ENCODE measurements around the gene ZMYND11. TPM values are rescaled to one million over a fixed set of nuclear protein-coding genes. Genes with fewer than 3 reads are reported as not detected.

Gene ZMYND11
- total and polyA plus RNA-seq, 4 donors, result 29.5 to 78.3 (median 43.2) TPM

DNA sequence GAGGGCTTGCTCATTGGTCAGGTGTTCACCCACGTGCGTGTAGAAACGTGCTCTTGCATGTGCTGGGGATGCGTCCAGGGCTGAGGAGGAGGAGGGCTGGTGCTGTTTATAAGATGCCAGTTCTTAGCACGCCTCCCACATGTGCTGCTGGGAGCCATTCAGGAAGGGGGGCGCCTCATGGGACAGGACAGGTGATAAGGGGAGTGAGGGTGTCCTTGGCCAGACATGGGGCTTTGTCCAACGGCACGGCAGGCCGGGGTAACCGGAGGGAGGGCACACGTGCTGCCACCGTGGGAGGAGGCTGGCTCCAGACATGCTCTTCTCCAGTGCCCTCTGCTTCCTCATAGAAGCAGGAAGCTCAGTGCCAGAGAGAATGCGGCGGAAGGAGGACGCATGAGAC is 150.0 kb downstream of the ZMYND11 start:
- Histone ChIP-seq H3K27ac (ENCODE audit: low read depth in 1 of 2, low read length in 1 of 2) (no peak overlapping the region), H3K36me3 (ENCODE audit: control insufficient read depth in 4 of 4, insufficient read depth in 4 of 4, low read length in 4 of 4) (peaks cover 0 to 47% (median 28%) of the 10 kb centered on the region in 4 donors), H3K9ac (ENCODE audit: insufficient read depth in 1 of 2, low read length in 2 of 2) (no peak overlapping the region), H3K9me3 (ENCODE audit: control insufficient read depth in 4 of 4, insufficient read depth in 3 of 4, low read length in 3 of 4) (peaks cover 0 to 3% (median 1%) of the 10 kb centered on the region in 4 donors), H3K27me3 (ENCODE audit: control insufficient read depth in 3 of 3, insufficient read depth in 3 of 3, low read length in 2 of 3) (no peaks in the 10 kb centered on the region), H3K4me3 (no peak overlapping the region), H3K4me1 (ENCODE audit: control insufficient read depth in 5 of 5, insufficient read depth in 5 of 5, low read length in 5 of 5) (peaks cover 0 to 2% (median 0%) of the 10 kb centered on the region in 5 donors)
- DNase-seq (no peak), ATAC-seq (ENCODE audit: insufficient read depth, low FRiP score) (no peak)
- WGBS, 2 donors, result 66 to 73% methylated on average over 15 of the region's 15 CpGs
- TF ChIP-seq, protein P1, sequence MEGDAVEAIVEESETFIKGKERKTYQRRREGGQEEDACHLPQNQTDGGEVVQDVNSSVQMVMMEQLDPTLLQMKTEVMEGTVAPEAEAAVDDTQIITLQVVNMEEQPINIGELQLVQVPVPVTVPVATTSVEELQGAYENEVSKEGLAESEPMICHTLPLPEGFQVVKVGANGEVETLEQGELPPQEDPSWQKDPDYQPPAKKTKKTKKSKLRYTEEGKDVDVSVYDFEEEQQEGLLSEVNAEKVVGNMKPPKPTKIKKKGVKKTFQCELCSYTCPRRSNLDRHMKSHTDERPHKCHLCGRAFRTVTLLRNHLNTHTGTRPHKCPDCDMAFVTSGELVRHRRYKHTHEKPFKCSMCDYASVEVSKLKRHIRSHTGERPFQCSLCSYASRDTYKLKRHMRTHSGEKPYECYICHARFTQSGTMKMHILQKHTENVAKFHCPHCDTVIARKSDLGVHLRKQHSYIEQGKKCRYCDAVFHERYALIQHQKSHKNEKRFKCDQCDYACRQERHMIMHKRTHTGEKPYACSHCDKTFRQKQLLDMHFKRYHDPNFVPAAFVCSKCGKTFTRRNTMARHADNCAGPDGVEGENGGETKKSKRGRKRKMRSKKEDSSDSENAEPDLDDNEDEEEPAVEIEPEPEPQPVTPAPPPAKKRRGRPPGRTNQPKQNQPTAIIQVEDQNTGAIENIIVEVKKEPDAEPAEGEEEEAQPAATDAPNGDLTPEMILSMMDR (IDR thresholded peaks at IDR 0.05; ENCODE audit: control extremely low read depth, extremely low read depth), result no peak

DNA sequence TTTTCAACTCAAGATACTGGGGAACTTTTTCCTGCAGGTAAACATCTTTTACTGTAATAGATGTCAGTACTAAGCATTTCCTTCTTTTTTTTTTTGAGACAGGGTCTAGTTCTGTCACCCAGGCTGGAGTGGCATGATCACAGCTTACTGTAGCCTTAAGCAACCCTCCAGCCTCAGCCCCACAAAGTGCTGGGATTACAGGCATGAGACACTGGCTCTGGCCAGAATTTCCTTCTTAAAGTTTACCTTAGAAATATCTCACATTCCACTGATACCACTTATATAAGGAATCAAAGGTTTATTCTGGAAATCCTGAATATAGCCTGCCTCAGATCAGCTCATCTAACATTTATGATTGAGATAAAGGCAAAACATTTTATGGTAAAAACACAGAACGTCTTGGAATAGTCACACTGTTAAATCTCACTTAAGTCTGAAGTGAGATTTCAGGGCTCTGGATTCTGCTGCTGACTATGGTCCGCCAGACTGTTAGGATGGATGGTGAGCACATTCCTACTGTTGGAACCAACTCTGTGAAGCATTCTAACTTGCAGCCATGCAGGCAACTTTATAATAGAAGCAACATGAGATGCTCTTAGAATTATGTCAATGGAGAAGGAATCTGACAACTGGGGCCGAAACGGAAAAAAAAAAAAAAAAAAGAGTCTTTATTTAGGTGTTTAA is 151.9 kb downstream of the ZMYND11 start:
- peaks cover 0 to 3% (median 1%) of the 10 kb centered on the region in 4 donors for H3K9me3 ChIP-seq (ENCODE audit: control insufficient read depth in 4 of 4, insufficient read depth in 3 of 4, low read length in 3 of 4)
- H3K36me3 ChIP-seq (ENCODE audit: control insufficient read depth in 4 of 4, insufficient read depth in 4 of 4, low read length in 4 of 4), result peaks cover 0 to 33% (median 23%) of the 10 kb centered on the region in 4 donors
- peaks cover 0 to 2% (median 0%) of the 10 kb centered on the region in 5 donors for H3K4me1 ChIP-seq (ENCODE audit: control insufficient read depth in 5 of 5, insufficient read depth in 5 of 5, low read length in 5 of 5)
- 79 to 87% methylated on average over 4 of the region's 4 CpGs for WGBS, 2 donors
- H3K9ac ChIP-seq (ENCODE audit: insufficient read depth in 1 of 2, low read length in 2 of 2), result no peak overlapping the region
- H3K27ac ChIP-seq (ENCODE audit: low read depth in 1 of 2, low read length in 1 of 2), result no peak overlapping the region
- H3K4me3 ChIP-seq, result no peak overlapping the region
- ATAC-seq (ENCODE audit: insufficient read depth, low FRiP score), result no peak
- H3K27me3 ChIP-seq (ENCODE audit: control insufficient read depth in 3 of 3, insufficient read depth in 3 of 3, low read length in 2 of 3), result no peaks in the 10 kb centered on the region
- DNase-seq, result no peak
- TF ChIP-seq, protein P1 (IDR thresholded peaks at IDR 0.05; ENCODE audit: control extremely low read depth, extremely low read depth), result no peak

GRCh38 chr10:287814-288213 is 152.6 kb downstream of the ZMYND11 start:
- no peak overlapping the region for H3K4me3 ChIP-seq

More at GRCh38 chr10:287814-288213, 152.6 kb downstream of the ZMYND11 start:
- TF ChIP-seq, protein P1 (IDR thresholded peaks at IDR 0.05; ENCODE audit: control extremely low read depth, extremely low read depth), result no peak
- 95 to 98% methylated on average over 4 of the region's 4 CpGs for WGBS, 2 donors
- Histone ChIP-seq H3K27me3 (ENCODE audit: control insufficient read depth in 3 of 3, insufficient read depth in 3 of 3, low read length in 2 of 3) (no peaks in the 10 kb centered on the region), H3K27ac (ENCODE audit: low read depth in 1 of 2, low read length in 1 of 2) (no peak overlapping the region), H3K9me3 (ENCODE audit: control insufficient read depth in 4 of 4, insufficient read depth in 3 of 4, low read length in 3 of 4) (peaks cover 0 to 3% (median 1%) of the 10 kb centered on the region in 4 donors), H3K4me1 (ENCODE audit: control insufficient read depth in 5 of 5, insufficient read depth in 5 of 5, low read length in 5 of 5) (peaks cover 0 to 2% (median 0%) of the 10 kb centered on the region in 5 donors), H3K9ac (ENCODE audit: insufficient read depth in 1 of 2, low read length in 2 of 2) (no peak overlapping the region), H3K36me3 (ENCODE audit: control insufficient read depth in 4 of 4, insufficient read depth in 4 of 4, low read length in 4 of 4) (peaks cover 0 to 28% (median 19%) of the 10 kb centered on the region in 4 donors)
- ATAC-seq (ENCODE audit: insufficient read depth, low FRiP score) (no peak), DNase-seq (no peak)

Measured in lung (tissue), 12 donors.